HepG2 (cell line): ENCODE measurements around the gene ENGASE. TPM values are rescaled to one million over a fixed set of nuclear protein-coding genes. Genes with fewer than 3 reads are reported as not detected.

Experiments used
- ELF4 ChIP-seq: sonication (generic); formaldehyde crosslinking; IDR thresholded peaks from 2 replicates; pipeline ENCODE4 v1.5.0; 2020; ENCODE audit warnings: missing genetic modification reagents, mild to moderate bottlenecking, moderate library complexity, borderline replicate concordance
- ETV5 ChIP-seq: IDR thresholded peaks from 2 replicates; pipeline ENCODE4 v1.6.1; 2018; ENCODE audit warnings: missing biosample characterization, missing genetic modification reagents, inconsistent platforms, borderline replicate concordance
- FIP1L1 ChIP-seq: fragments of 200-400 bp; formaldehyde crosslinking; IDR thresholded peaks from 2 replicates; pipeline ENCODE4 v1.6.1; 2018; ENCODE audit warnings: low read depth, mild to moderate bottlenecking, low read length, moderate library complexity, borderline replicate concordance; ENCODE audit not compliant: insufficient read depth
- FOXM1 ChIP-seq: sonication (generic); formaldehyde crosslinking; IDR thresholded peaks from 2 replicates; pipeline ENCODE4 v1.5.0; 2020; ENCODE audit warnings: missing genetic modification reagents
- IKZF4 ChIP-seq: sonication (generic); formaldehyde crosslinking; IDR thresholded peaks from 2 replicates; pipeline ENCODE4 v1.5.1; 2020; ENCODE audit warnings: borderline replicate concordance, mild to moderate bottlenecking, low read depth, missing genetic modification reagents; ENCODE audit errors: not compliant biosample characterization
- NFKB2 ChIP-seq: sonication (generic); formaldehyde crosslinking; IDR thresholded peaks from 2 replicates; pipeline ENCODE4 v1.4.0; 2020; ENCODE audit warnings: missing genetic modification reagents, borderline replicate concordance
- NR3C1 ChIP-seq: sonication (generic); formaldehyde crosslinking; IDR thresholded peaks from 2 replicates; pipeline ENCODE4 v1.4.0; 2020; ENCODE audit warnings: missing genetic modification reagents
- NRL ChIP-seq: sonication (generic); formaldehyde crosslinking; IDR thresholded peaks from 2 replicates; pipeline ENCODE4 v1.5.0; 2020; ENCODE audit warnings: missing genetic modification reagents, mild to moderate bottlenecking, moderate library complexity, borderline replicate concordance
- ONECUT2 ChIP-seq: sonication (generic); formaldehyde crosslinking; IDR thresholded peaks from 2 replicates; pipeline ENCODE4 v1.4.0; 2020; ENCODE audit warnings: missing genetic modification reagents
- REXO4 ChIP-seq: sonication (generic); formaldehyde crosslinking; IDR thresholded peaks from 2 replicates; pipeline ENCODE4 v1.8.0; 2022; ENCODE audit warnings: missing genetic modification reagents, mild to moderate bottlenecking, borderline replicate concordance
- SPEN ChIP-seq: sonication (generic); formaldehyde crosslinking; IDR thresholded peaks from 2 replicates; pipeline ENCODE4 v1.5.1; 2020; ENCODE audit warnings: low read depth, mild to moderate bottlenecking, missing genetic modification reagents
- ZBED4 ChIP-seq: sonication (generic); formaldehyde crosslinking; IDR thresholded peaks from 2 replicates; pipeline ENCODE4 v1.4.0; 2020; ENCODE audit warnings: missing genetic modification reagents, borderline replicate concordance
- ZBTB21 ChIP-seq: sonication (generic); formaldehyde crosslinking; IDR thresholded peaks from 2 replicates; pipeline ENCODE4 v1.4.0; 2020; ENCODE audit warnings: missing genetic modification reagents
- ZBTB33 ChIP-seq: sonication (generic); formaldehyde crosslinking; IDR thresholded peaks from 2 replicates; pipeline ENCODE4 v1.4.0; 2020; ENCODE audit warnings: missing genetic modification reagents
- ZC3H4 ChIP-seq: sonication (generic); formaldehyde crosslinking; IDR thresholded peaks from 2 replicates; pipeline ENCODE4 v1.4.0; 2020; ENCODE audit warnings: missing genetic modification reagents, borderline replicate concordance
- ZNF205 ChIP-seq: IDR thresholded peaks from 2 replicates; pipeline ENCODE4 v1.6.1; 2018; ENCODE audit warnings: missing biosample characterization, missing genetic modification reagents
- ZNF530 ChIP-seq: sonication (generic); formaldehyde crosslinking; IDR thresholded peaks from 2 replicates; pipeline ENCODE4 v1.5.0; 2020; ENCODE audit warnings: low read depth, mild to moderate bottlenecking, missing genetic modification reagents
- ZNF672 ChIP-seq: sonication (generic); formaldehyde crosslinking; IDR thresholded peaks from 2 replicates; pipeline ENCODE4 v1.8.1; 2022; ENCODE audit warnings: missing genetic modification reagents
- ZNF720 ChIP-seq: sonication (generic); formaldehyde crosslinking; IDR thresholded peaks from 2 replicates; pipeline ENCODE4 v1.4.0; 2020; ENCODE audit warnings: missing genetic modification reagents
- ZNF790 ChIP-seq: sonication (generic); formaldehyde crosslinking; IDR thresholded peaks from 2 replicates; pipeline ENCODE4 v1.8.0; 2022; ENCODE audit warnings: missing genetic modification reagents, mild to moderate bottlenecking, borderline replicate concordance
- polyA plus RNA-seq, 8 experiments: library from polyadenylated mRNA; depleted of rRNA in 3 of 8; stranded (reverse) in 7 of 8; unstranded in 1 of 8; fragments of >200 nt; fragmentation: Illumina TruSeq in 4 of 8; extraction: Trizol in 4 of 8; gene quantifications; 2 replicates each; pipeline versions ENCODE4 v1.2.1 to v1.2.3, GENCODE V29; 2011 to 2016; ENCODE audit warnings: low read depth in 4 of 8, missing spikeins in 1 of 8, mixed read lengths in 1 of 8; ENCODE audit not compliant: insufficient read depth in 1 of 8
- total RNA-seq, 5 experiments: library from RNA; depleted of rRNA; stranded (reverse); fragments of >200 nt; fragmentation: Illumina TruSeq; extraction: Trizol; gene quantifications; 2 replicates each; pipeline ENCODE4 v1.2.3, GENCODE V29; 2016; ENCODE audit warnings: low read depth in 1 of 5
- TF ChIP-seq, protein P1 (sequence below): sonication (generic); formaldehyde crosslinking; IDR thresholded peaks from 2 replicates; pipeline ENCODE4 v1.4.0; 2020; ENCODE audit warnings: mild to moderate bottlenecking, missing genetic modification reagents, borderline replicate concordance

ENGASE gene
- total and polyA plus RNA-seq, 2 of the 13 experiments (the other 11 are each of a cell fraction or from before 2014, with no cell fraction given): 10.6 to 18.1 TPM

- TF ChIP-seq SPEN (CRISPR knock-in tag): peak; percentile 50
- TF ChIP-seq ZBED4 (CRISPR knock-in tag): no peak; the same call in 1 of the 2 replicates
- TF ChIP-seq ZNF530: no peak
- peak; percentile 72; the same call in 1 of the 2 replicates for TF ChIP-seq ETV5
- TF ChIP-seq REXO4: no peak
- TF ChIP-seq, protein P1, sequence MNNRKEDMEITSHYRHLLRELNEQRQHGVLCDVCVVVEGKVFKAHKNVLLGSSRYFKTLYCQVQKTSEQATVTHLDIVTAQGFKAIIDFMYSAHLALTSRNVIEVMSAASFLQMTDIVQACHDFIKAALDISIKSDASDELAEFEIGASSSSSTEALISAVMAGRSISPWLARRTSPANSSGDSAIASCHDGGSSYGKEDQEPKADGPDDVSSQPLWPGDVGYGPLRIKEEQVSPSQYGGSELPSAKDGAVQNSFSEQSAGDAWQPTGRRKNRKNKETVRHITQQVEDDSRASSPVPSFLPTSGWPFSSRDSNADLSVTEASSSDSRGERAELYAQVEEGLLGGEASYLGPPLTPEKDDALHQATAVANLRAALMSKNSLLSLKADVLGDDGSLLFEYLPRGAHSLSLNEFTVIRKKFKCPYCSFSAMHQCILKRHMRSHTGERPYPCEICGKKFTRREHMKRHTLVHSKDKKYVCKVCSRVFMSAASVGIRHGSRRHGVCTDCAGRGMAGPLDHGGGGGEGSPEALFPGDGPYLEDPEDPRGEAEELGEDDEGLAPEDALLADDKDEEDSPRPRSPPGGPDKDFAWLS (CRISPR knock-in tag): peak; percentile 50; the same call in 1 of the 2 replicates
- no peak for TF ChIP-seq ZNF205
- TF ChIP-seq NRL (CRISPR knock-in tag): peak; percentile 83
- no peak for TF ChIP-seq FIP1L1
- no peak for TF ChIP-seq ZNF672 (CRISPR knock-in tag)
- no peak; the same call in 1 of the 2 replicates for TF ChIP-seq ZBTB21 (CRISPR knock-in tag)
- TF ChIP-seq NR3C1: no peak
- TF ChIP-seq IKZF4 (CRISPR knock-in tag): no peak
- 0 out of 2 replicates have a peak, but pooled peaks have one; percentile 6 for TF ChIP-seq ZBTB33
- TF ChIP-seq ELF4 (CRISPR knock-in tag): peak; percentile 80; the same call in 1 of the 2 replicates
- peak; percentile 92 for TF ChIP-seq ZC3H4 (CRISPR knock-in tag)
- TF ChIP-seq ZNF720: no peak
- TF ChIP-seq NFKB2 (CRISPR knock-in tag): no peak; the same call in 1 of the 2 replicates
- no peak for TF ChIP-seq ZNF790
- no peak for TF ChIP-seq FOXM1 (CRISPR knock-in tag)
- TF ChIP-seq ONECUT2: no peak
Observed at GRCh38 chr17:79026376-79027273, 48.0 kb upstream of the ENGASE start (continued).
